HG02981 (cell line): ENCODE results near the gene NEDD8.

Experiments
- ATAC-seq: cut with Tn5 transposase; IDR thresholded peaks from one replicate; pipeline ENCODE4 v1.9.1; 2021; ENCODE audit warnings: mild to moderate bottlenecking, moderate library complexity; ENCODE audit not compliant: unreplicated experiment

NEDD8 gene

DNA sequence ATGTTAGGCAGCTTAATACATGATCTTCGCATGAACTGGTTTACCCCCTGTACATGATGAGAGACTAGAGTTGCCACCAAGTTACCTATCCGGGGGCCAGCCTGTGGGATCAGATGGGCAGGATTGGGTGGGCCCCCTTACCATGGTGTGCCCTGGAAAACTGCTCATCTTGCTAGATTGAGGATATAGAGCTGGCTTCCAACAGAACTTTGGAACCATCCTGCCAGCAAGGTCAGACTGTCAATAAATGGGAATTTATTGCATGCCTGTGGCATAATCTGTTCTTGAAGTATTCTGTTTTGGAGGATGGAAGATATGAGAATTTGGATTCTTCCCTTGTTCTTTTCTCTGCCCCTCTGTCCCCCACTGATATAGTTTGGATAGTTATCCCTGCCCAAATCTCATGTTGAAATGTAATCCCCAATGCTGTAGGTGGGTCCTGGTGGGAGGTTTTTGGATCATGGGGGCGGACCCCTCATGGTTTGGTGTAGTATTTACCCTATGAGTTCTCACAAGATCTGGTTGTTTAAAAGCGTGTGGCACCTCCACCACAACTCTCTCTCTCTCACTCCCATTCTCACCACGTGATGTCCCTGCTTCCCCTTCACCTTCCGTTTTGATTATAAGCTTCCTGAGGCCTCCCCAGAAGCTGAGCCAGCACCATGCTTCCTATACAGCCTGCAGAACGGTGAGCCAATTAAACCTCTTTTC lies 33.2 kb downstream of the NEDD8 start:
- no peak for ATAC-seq

DNA sequence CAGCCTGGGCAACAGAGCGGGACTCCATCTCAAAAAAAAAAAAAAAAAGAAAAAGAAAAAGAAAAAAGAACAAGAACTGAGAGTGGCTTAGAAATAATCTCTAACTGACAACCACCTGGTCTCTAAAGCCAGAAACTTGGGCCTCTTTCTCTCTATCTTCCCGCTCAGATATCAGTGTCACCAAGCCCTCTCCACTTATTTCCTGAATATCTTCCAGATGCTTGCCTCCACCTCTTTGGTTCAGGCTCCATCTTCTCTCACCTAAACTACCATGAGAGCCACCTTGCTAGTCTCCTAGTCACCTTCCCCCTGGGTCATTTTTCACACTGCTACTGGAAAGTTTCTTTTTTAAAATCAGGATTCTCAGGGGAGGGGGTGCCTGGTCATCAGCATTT lies 35.1 kb downstream of the NEDD8 start:
- ATAC-seq: no peak

GRCh38 chr14:24196071-24197055 lies 35.8 kb downstream of the NEDD8 start:
- ATAC-seq: no peak

GRCh38 chr14:24195186-24196070 lies 36.7 kb downstream of the NEDD8 start, which contains the start of gene TM9SF1:
TM9SF1 (minus strand) TSS chr14:24195441; CDS start chr14:24195019, 422 bp downstream.
- ATAC-seq: peak; percentile 86

GRCh38 chr14:24194873-24195185 lies 37.3 kb downstream of the NEDD8 start:
- no peak for ATAC-seq

DNA sequence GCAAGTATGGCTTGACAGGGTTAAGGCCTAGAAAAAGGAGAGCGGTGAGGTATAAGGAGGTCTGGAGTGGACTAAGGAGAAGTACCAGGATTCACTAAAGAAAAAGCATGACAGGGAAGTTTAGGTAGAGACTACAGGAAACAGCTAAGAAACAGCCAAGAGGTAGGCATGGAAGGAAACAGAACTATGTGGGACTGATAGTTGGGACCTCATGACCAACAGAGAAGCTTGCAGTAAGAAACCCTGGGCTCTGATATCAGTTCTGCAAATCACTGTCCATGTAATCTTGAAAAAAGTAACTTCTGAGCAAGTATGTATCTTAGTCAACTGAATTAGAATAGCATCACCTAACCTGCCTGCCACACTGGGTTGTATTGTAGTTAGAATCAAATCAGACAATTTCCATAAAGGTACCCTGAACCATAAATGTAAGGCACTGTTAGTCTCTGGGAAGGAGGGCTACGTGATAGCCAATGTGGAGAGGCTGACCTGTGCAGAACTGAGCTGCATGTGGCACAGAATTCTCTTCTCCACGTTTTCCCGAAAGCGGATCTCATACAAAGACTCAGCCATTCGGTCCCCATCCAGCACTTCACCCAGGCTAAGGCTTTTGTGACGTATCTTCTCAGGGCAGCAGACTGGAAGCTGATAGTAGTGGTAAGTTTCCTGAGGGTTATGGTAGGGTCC lies 37.8 kb downstream of the NEDD8 start:
- no peak for ATAC-seq

- ATAC-seq: no peak
Observed at GRCh38 chr14:24192933-24193332, 39.2 kb downstream of the NEDD8 start.

DNA sequence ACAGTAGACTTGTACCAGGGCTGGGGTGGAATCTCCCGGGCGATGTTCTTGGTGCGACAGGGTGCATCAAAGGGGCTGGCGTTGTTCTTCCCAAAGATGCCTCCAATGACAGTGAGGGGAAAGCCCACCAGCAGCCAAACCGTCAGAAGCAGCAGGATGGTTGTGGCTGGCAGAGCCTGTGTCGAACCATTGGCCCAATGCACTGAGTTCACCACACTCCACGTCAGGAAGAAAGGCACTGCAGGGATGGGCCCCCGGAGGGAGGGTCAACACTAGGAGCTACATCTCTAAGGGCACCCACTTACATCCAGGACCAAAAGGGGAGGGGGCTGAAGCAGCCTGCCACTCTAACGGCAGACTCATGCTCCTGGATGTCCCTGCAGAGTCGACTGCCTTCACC lies 41.8 kb downstream of the NEDD8 start:
- ATAC-seq: no peak

DNA sequence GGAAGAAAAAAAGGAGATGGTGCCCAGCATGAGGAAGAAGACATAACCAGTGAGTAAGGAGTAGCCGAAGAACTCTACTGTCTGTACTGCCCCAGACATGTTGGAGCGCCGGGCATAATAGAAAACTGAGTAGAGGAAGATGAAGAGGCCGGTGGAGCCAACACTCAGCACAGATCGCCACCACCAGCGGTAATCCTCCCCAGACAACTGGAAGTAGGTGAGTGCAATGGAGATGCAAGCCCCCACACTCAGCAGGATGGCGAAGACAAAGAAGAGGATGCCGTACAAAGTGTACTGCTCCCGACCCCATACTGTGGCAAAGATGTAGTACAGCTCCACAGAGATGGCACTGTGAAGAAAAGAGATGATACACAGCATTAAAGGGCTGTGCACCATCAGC lies 42.7 kb downstream of the NEDD8 start:
- ATAC-seq: no peak

GRCh38 chr14:24189059-24189375 lies 43.1 kb downstream of the NEDD8 start:
- no peak for ATAC-seq

DNA sequence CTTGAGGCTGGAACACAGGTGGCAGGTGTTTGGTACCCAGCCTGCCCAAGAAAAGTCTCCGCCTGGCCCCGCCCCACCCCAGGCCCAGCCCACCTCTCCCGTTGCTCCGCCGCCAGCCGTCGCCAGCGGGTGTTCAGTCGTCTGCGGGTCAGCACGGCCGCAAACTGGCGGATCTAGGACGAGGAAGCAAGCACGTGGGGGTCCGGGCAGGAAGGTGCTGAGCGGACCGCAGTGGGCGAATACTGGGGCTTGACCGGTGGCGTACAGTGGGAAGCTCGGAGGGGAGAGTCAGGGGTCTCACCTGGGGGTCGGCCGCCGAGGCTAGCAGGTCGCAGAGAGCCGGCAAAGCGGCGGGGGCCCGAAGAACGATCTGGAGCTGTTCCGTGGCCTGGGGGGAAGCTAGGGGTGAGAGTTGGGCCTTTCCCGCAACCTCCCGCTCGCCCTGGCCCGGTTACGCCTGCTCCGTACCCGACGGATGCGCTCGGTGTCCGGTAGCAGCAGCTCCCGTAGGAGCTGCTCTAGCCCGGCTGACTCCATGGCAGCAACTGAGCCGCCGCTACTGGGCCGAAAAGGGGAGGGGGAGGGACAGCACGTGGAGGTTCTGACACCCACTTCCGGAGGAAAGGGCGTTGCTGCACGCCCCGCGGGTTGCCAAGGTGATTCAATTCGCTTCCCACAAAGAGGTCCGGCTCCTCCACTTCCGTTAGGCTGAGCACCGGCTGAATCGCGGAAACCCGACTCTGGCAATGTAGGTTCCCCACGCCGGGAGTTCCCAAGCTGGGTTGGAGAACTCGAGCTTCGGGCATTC lies 43.7 kb downstream of the NEDD8 start, which contains the start of gene IPO4:
TSS of gene IPO4 (minus strand) at position 566 of the 808 bp plus-strand sequence. CDS start at position 537, 29 bp downstream.
- ATAC-seq: peak; percentile 87

- ATAC-seq: no peak
Observed at GRCh38 chr14:24187539-24187915, 44.6 kb downstream of the NEDD8 start.

DNA sequence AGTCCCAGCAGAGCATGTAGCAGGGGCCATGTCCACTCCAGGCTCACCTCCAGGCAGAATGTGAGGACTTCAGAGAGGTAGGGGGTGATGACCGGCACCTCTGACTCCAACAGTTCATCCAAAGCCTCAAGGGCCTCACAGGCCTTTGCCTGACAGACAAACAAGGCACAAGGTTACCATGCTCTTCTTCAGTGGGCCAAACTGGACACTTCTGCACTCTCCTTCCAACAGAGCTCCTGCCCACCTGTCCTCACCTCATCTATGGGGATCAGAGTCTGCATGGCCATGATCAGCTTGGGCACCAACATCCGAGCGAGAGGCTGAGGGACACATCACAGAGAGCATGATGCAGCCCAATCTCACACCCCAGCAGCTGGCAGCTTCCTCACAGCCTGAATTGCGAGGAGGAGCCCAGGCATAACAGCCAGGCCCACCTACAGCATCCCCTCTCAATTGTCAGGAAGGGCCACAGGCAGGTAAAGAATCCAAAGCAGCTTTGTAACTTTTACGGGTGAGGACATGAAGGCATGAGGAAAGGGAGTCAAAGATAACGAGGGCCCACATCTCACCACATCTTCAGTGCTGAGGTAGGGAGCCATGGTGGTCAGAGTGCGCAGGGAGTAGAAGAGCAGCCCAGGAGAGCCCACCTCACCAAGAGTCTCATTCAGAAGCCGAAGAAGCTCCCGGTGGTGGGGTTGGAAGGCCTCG lies 45.2 kb downstream of the NEDD8 start:
- no peak for ATAC-seq

DNA sequence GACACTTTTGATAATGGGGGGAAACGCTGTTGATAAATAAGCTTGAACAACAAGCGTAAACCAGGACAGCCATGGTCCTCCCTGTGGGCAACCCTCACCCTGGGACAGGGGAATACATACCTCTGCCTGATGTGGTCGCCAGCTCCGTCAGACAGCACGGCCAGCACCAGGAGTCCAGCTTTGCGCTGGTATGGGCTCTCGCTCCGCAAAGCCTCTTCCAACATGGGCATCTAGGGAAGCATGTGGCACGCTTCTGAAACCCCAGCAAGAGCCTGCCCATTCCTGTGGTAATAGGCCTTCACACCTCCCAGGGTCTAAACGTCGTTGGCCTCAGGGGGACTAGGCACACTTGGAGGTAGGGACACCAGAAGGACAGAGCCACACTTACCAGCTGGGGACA lies 46.4 kb downstream of the NEDD8 start:
- no peak for ATAC-seq

DNA sequence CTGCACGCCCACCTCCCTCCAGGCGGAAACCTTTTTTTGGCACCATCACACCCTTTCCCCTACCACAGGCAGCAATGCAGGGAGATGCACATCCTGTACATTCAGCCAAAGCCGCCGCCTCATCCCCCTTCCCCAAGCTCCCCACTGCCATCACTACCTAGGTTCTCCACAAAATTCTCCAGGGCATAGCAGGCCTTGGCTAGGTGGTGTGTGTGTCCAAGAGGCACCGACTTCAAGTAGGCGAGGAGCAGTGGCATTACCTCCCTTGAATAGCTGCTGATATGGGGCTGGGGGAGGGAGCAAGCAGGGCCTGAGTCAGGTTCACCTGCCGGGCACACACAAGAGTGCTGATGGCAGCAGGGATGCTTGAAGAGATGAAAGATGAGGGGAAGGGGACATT lies 47.1 kb downstream of the NEDD8 start:
- no peak for ATAC-seq

GRCh38 chr14:24184104-24184970 lies 47.8 kb downstream of the NEDD8 start:
- ATAC-seq: no peak

DNA sequence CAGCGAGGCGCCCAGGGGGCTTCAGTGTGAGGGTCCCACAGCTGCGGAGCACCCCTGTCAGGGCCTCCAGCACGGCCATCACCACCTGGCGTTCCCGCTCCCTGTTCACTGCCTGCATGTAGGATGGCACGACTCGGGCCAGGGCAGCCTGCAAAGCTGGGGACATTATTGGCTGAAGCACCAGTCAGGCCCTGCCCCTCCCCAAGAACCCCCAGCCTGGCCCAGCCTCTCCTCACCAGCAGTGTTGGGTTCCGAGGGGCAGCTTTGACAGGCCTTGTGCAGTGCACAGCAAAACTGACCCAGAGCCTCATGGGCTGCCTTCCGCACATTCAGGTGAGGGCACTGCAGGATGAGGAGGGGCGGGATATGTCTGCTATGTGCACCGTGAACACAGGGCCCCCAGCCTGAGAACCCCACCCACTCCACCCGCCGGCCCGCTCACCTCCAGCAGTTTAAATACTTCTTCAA lies 49.1 kb downstream of the NEDD8 start:
- ATAC-seq: no peak
